Esophagus squamous epithelium (tissue), 5 donors: Measurements from ENCODE around the gene ANKRD23. TPM values are rescaled to one million over a fixed set of nuclear protein-coding genes. Genes with fewer than 3 reads are reported as not detected.

Source experiments
- DNase-seq: peaks from one replicate; lab custom pipeline; 2025; lab: John Stamatoyannopoulos, UW
- H3K27ac ChIP-seq, 4 donors: fragments of 200-600 bp; sonication (generic); one replicate each; pipeline ENCODE4 v1.5.1; 2016 to 2019; ENCODE audit warnings: mild to moderate bottlenecking in 1 of 4
- H3K27me3 ChIP-seq, 4 donors: fragments of 200-600 bp; sonication (generic); 1 replicate in 3 of 4; 2 replicates in 1 of 4; pipeline versions ENCODE4 v1.5.1 to v1.6.0; 2017 to 2021; ENCODE audit warnings: antibody characterized with exemption in 1 of 4
- H3K36me3 ChIP-seq, 3 donors: fragments of 200-600 bp; sonication (generic); one replicate each; pipeline ENCODE4 v1.5.1; 2016 to 2019
- H3K4me1 ChIP-seq, 3 donors: fragments of 200-600 bp; sonication (generic); one replicate each; pipeline ENCODE4 v1.5.1; 2017 to 2019
- H3K4me3 ChIP-seq, 4 donors: fragments of 200-600 bp; sonication (generic); 1 replicate in 3 of 4; 2 replicates in 1 of 4; pipeline ENCODE4 v1.5.1; 2016 to 2019; ENCODE audit warnings: mild to moderate bottlenecking in 2 of 4, moderate library complexity in 1 of 4
- H3K9me3 ChIP-seq, 3 donors: fragments of 200-600 bp; sonication (generic); one replicate each; pipeline ENCODE4 v1.5.1; 2016 to 2019
- POLR2A ChIP-seq, 4 donors: fragments of 450-650 bp; IDR thresholded peaks; one replicate each; pipeline ENCODE4 v1.6.1; 2017; ENCODE audit warnings: antibody characterized with exemption in 4 of 4, mild to moderate bottlenecking in 4 of 4, moderate library complexity in 3 of 4
- WGBS, 2 donors: methylation state at CpG; one replicate each; pipeline ENCODE4 v1.1.5; 2018; 5-methylcytosine and 5-hydroxymethylcytosine counted together
- intact Hi-C: fragments of 100-400 bp; cut with DNase I; formaldehyde crosslinking; loops from one replicate; pipeline ENCODE4 v1.15.0; 2022
- total RNA-seq, 4 donors: library from RNA; depleted of rRNA; stranded (reverse); fragments of >200 nt; gene quantifications; one replicate each; pipeline ENCODE4 v1.1.0, GENCODE V29; 2016
- TF ChIP-seq, protein P1 (sequence below), 6 experiments: fragments of 450-650 bp in 4 of 6; fragments of 200-600 bp in 2 of 6; sonication (generic) in 2 of 6; IDR thresholded peaks; one replicate each; pipeline ENCODE4 v1.5.1; 2016 to 2019; ENCODE audit warnings: antibody characterized with exemption in 6 of 6, mild to moderate bottlenecking in 4 of 6, moderate library complexity in 4 of 6
- donor health status: DM: yes; HTN: yes; CAD: no.

ANKRD23 gene
- total RNA-seq, 4 donors from 2014 or later = 1.00 to 3.4 (median 2.1) TPM

DNA sequence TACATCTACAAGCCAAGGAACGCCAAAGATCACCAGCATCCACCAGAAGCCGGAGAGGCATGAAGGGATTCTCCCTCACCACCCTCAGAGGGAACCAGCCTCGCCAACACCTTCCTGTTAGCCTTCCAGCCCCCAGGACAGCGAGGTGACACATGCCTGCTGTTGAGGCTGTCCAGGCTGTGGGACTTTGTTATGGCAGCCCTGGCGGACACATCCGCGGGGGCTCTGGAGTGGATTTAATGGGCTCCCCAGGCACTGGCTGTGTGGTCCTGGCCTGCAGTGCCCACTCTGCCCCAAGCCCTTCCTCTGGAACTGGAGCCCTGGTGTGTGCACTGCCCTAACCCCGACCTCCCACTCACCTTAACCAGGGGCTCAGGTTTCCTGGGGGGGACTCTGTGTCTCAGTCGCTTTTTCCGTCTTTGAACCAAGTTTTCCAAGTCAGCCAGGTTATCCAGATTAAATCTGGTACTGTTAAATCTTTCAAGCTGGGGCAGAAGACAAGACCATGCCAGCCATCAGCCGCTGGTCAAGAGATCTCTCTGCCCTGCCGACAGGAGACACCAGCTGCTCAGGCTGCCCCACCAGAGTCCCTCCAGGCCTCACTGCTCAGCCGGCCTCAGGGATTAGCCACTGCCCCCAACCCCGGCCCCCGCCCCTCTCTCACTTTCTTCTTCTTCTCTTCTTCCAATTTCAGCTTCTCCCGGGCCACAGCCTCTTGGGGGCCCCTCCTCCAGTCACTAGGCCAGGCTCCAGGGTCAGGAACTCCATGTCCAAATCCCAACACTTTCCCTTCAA, 1.9 kb downstream of the ANKRD23 start:
- no peak for TF ChIP-seq POLR2A (IDR thresholded peaks at IDR 0.05)
- TF ChIP-seq, protein P1, sequence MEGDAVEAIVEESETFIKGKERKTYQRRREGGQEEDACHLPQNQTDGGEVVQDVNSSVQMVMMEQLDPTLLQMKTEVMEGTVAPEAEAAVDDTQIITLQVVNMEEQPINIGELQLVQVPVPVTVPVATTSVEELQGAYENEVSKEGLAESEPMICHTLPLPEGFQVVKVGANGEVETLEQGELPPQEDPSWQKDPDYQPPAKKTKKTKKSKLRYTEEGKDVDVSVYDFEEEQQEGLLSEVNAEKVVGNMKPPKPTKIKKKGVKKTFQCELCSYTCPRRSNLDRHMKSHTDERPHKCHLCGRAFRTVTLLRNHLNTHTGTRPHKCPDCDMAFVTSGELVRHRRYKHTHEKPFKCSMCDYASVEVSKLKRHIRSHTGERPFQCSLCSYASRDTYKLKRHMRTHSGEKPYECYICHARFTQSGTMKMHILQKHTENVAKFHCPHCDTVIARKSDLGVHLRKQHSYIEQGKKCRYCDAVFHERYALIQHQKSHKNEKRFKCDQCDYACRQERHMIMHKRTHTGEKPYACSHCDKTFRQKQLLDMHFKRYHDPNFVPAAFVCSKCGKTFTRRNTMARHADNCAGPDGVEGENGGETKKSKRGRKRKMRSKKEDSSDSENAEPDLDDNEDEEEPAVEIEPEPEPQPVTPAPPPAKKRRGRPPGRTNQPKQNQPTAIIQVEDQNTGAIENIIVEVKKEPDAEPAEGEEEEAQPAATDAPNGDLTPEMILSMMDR (IDR thresholded peaks at IDR 0.05) = no peak
- no peak overlapping the region for H3K27ac ChIP-seq
- peaks cover 0 to 13% (median 0%) of the 10 kb centered on the region in 3 donors for H3K4me1 ChIP-seq
- no peaks in the 10 kb centered on the region for H3K9me3 ChIP-seq
- DNase-seq = no peak
- peaks cover 0 to 48% (median 0%) of the 10 kb centered on the region in 3 donors for H3K36me3 ChIP-seq
- intact Hi-C loops = no loop called here
- no peaks in the 10 kb centered on the region for H3K27me3 ChIP-seq
- 77 to 87% methylated on average over 12 to 16 of the region's 16 CpGs for WGBS, 2 donors
- H3K4me3 ChIP-seq = no peak overlapping the region

DNA sequence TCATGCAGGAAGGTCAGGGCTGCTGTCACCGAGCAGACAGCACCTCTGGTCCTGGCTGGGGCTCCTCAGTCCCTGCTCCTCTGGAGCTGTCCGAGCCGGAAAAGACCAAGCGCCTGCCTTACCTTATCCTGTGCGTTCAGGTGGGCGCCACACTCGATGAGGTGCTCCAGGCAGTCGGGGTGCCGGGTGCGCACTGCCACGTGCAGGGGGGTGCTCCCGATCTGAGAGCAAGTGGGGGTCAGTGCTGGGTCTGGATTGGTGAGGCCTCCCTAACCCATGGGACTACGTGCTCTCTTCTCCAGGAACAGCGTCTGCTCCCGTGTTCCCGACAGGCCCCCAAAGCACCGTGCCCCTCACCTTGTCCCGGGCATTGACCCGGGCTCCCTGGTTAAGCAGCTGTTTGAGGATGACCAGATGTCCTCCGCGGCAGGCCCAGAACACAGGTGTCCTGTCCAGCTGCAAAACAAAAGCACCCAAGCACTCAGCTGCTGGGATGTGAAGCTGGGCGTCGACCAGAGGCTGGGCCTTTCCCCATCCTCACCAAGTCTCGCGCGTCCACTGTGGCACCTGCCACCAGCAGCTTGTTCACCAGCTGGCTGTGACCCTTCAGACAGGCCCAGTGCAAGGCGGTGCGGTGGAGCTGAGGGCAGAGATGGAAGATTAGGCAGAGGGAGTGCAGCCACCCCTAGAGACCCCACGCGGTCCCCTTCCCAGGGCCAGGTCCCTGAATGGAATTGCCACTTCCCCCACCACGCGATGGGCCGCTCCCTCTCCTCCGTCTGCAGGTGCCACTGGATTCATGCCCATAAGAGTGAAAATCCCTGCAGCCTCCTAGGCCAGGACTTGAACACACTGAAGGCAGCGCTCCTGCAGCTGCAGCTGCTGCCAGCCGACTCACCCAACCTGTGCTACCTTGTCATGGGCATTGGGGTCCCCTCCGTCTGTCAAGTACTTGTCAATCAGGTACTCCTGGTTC, 3.7 kb downstream of the ANKRD23 start:
- Histone ChIP-seq H3K4me3 (peak overlapping the region in 1 of 4 donors; percentile 6), H3K27me3 (no peaks in the 10 kb centered on the region), H3K36me3 (peaks cover 0 to 51% (median 0%) of the 10 kb centered on the region in 3 donors), H3K4me1 (peaks cover 0 to 13% (median 0%) of the 10 kb centered on the region in 3 donors), H3K9me3 (no peaks in the 10 kb centered on the region), H3K27ac (no peak overlapping the region)
- intact Hi-C loops = no loop called here
- 80 to 84% methylated on average over 2 to 24 of the region's 37 CpGs for WGBS, 2 donors
- TF ChIP-seq, protein P1 (IDR thresholded peaks at IDR 0.05) = no peak
- no peak for TF ChIP-seq POLR2A (IDR thresholded peaks at IDR 0.05)
- no peak for DNase-seq

DNA sequence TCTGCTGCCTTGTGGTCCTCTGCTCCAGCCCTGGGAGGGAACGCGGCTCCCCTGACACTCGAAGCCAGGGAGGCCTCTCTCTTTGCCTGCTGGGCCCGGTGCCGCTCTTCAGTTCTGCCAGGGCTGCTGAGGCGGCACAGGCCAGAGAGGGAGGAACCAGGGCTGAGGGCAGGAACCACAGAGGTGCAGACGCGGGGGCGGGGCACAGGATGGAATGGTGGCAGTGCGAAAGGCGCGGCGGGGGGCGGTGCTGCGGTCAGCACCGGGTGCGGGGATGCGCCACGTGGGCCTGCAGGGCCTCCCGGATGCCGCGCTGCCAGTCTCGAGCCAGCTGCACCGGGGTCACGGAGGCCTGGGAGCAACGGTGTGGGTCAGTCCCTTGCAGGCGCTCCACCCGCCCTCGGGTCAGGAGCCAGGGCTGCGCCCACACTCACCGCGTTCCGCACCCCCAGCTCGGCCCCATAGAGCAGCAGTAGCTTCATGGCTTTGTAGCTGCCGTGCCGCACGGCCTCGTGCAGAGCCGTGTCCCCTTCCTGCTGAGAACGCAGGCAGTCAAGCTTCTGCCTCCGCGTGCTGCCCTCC, 4.4 kb downstream of the ANKRD23 start:
- intact Hi-C loops = no loop called here
- no peaks in the 10 kb centered on the region for H3K9me3 ChIP-seq
- H3K4me3 ChIP-seq = peak overlapping the region in 1 of 4 donors; percentile 6
- H3K36me3 ChIP-seq = peaks cover 0 to 59% (median 0%) of the 10 kb centered on the region in 3 donors
- WGBS, 2 donors = 40% methylated on average over 2 of the region's 42 CpGs; no CpG with 5 or more reads in 1 of the 2 donors
- peaks cover 0 to 13% (median 0%) of the 10 kb centered on the region in 3 donors for H3K4me1 ChIP-seq
- TF ChIP-seq, protein P1 (IDR thresholded peaks at IDR 0.05) = no peak
- no peak for TF ChIP-seq POLR2A (IDR thresholded peaks at IDR 0.05)
- peak; percentile 63 for DNase-seq
- no peak overlapping the region for H3K27ac ChIP-seq
- no peaks in the 10 kb centered on the region for H3K27me3 ChIP-seq

DNA sequence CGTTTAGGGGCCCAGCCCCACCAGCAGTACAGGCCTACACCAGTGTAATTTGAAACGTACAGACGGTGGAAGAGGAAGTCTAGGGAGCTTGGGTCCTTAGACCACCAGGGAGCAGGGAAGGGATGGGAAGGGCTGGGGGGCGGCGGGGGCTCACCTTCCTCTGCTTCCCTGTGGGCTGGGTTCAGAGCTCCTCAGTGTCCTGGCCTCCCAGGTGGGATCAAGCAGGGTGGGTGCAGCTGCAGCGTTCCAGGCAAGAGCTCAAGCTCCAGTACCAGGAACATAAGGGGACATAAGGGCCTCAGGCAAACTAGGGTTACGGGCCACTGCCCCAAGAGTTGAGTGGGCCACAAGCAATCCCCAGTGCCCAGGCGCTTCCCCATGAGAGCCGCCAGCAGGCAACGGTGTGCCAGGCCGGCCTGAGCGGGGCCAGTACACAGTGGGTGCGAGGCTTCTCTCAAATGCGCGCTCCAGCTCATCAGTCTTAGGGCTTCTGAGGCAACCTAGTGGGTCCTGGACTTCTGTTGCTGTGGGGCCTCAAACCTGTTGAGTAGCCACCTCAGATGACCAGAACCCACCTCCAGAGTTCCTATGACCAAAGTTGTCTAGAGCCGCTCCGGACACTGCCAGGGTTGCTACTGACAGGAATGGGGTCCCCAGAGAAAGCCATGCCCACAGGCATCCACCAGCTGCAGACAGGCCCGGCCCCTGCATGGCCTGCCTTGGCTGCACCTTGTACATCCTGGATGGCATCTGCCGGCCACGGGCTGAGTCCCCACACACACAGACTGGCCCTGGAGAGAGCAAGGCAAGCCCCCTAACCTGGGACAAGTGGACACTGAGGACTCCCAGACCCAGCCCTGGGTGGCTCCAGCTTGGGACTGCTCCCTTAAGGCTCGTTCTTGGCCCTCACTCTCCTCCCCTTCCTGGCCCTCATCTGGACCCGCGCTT, 5.2 kb downstream of the ANKRD23 start:
- intact Hi-C loops = no loop called here

More for the DNA sequence above, 5.2 kb downstream of the ANKRD23 start:
- H3K36me3 ChIP-seq = peaks cover 0 to 65% (median 0%) of the 10 kb centered on the region in 3 donors
- no peak overlapping the region for H3K4me3 ChIP-seq
- no peaks in the 10 kb centered on the region for H3K9me3 ChIP-seq
- 68 to 91% methylated on average over 4 of the region's 23 CpGs for WGBS, 2 donors
- no peaks in the 10 kb centered on the region for H3K27me3 ChIP-seq
- peaks cover 0 to 14% (median 0%) of the 10 kb centered on the region in 3 donors for H3K4me1 ChIP-seq
- H3K27ac ChIP-seq = no peak overlapping the region
- DNase-seq = no peak
- no peak for TF ChIP-seq POLR2A (IDR thresholded peaks at IDR 0.05)
- TF ChIP-seq, protein P1 (IDR thresholded peaks at IDR 0.05) = no peak
